ENCODE results near the gene STAT5A. TPM values are rescaled to one million over a fixed set of nuclear protein-coding genes. Genes with fewer than 3 reads are reported as not detected.
A peak's percentile ranks its signal among the peaks of the same experiment; 100 is the strongest.

Gene STAT5A
- total and polyA plus RNA-seq, 9 of the 15 experiments (the other 6 are each of a cell fraction or from before 2014, with no cell fraction given), result 79.9 to 415 (median 196) TPM

- TF ChIP-seq POLR3A (IDR thresholded peaks at IDR 0.05; ENCODE audit: borderline replicate concordance, extremely low read depth, insufficient read depth, insufficient read length), result no peak
- TF ChIP-seq RFX1 (IDR thresholded peaks at IDR 0.05), result no peak
- no peak for TF ChIP-seq PRPF4 (IDR thresholded peaks at IDR 0.05; ENCODE audit: insufficient read depth, low read depth, low read length, poor library complexity, severe bottlenecking)
- no peak for TF ChIP-seq CLOCK (CRISPR knock-in tag; IDR thresholded peaks at IDR 0.05; ENCODE audit: borderline replicate concordance)
- TF ChIP-seq TCF7L2 (IDR thresholded peaks at IDR 0.05; ENCODE audit: low read depth, low read length), result no peak
- no peak for TF ChIP-seq SRF (CRISPR knock-in tag; IDR thresholded peaks at IDR 0.05)
- TF ChIP-seq POLR2B (IDR thresholded peaks at IDR 0.05; ENCODE audit: low read depth, partially characterized antibody), result no peak
- TF ChIP-seq SMARCC2 (IDR thresholded peaks at IDR 0.05; ENCODE audit: low read depth), result no peak
- no peak for TF ChIP-seq YBX1 (IDR thresholded peaks at IDR 0.05)
- TF ChIP-seq ZFPM2 (CRISPR knock-in tag; IDR thresholded peaks at IDR 0.05), result no peak
- TF ChIP-seq FIP1L1 (IDR thresholded peaks at IDR 0.05; ENCODE audit: low read depth, low read length, poor library complexity, severe bottlenecking), result no peak
- TF ChIP-seq IRF2 (CRISPR knock-in tag; IDR thresholded peaks at IDR 0.05), result no peak
- no peak for TF ChIP-seq NFATC3 (IDR thresholded peaks at IDR 0.05)
- no peak for TF ChIP-seq ZNF444 (CRISPR knock-in tag; IDR thresholded peaks at IDR 0.05)
- no peak for TF ChIP-seq CCAR2 (IDR thresholded peaks at IDR 0.05; ENCODE audit: low read depth, low read length)
- TF ChIP-seq NCOA6 (IDR thresholded peaks at IDR 0.05), result no peak
- no peak for TF ChIP-seq ZNF764 (CRISPR knock-in tag; IDR thresholded peaks at IDR 0.05; ENCODE audit: low read depth)
- no peak for TF ChIP-seq CAMTA2 (CRISPR knock-in tag; conservative IDR thresholded peaks at IDR 0.05)
- TF ChIP-seq ZNF277 (CRISPR knock-in tag; IDR thresholded peaks at IDR 0.05; ENCODE audit: borderline replicate concordance), result no peak
- no peak for TF ChIP-seq KHSRP (IDR thresholded peaks at IDR 0.05)
- no peak for TF ChIP-seq HNRNPUL1 (IDR thresholded peaks at IDR 0.05; ENCODE audit: low read length)
- TF ChIP-seq RBFOX2 (IDR thresholded peaks at IDR 0.05; ENCODE audit: low read depth, low read length), result peak; percentile 53
- no peak for TF ChIP-seq POLR3G (IDR thresholded peaks at IDR 0.05; ENCODE audit: extremely low read depth, insufficient read length, insufficient replicate concordance)
- no peak for TF ChIP-seq NR2F6 (CRISPR knock-in tag; IDR thresholded peaks at IDR 0.05)
- no peak for TF ChIP-seq ZFX (CRISPR knock-in tag; IDR thresholded peaks at IDR 0.05)
- TF ChIP-seq ELF1 (tag; IDR thresholded peaks at IDR 0.05), result no peak
- peak; percentile 33; the same call in 1 of the 2 replicates for TF ChIP-seq NR2C1 (IDR thresholded peaks at IDR 0.05)
- TF ChIP-seq NR2C1 (tag; IDR thresholded peaks at IDR 0.05), result no peak
Observed at GRCh38 chr17:42309986-42310786, 21.9 kb downstream of the STAT5A start (continued).

Data from K562 (cell line).